Trophoblast cell (in vitro differentiated cells and primary cell): ENCODE measurements around the gene DGKE.

Experiments used
- DNase-seq, 2 donors: peaks; one replicate each; pipeline ENCODE4 v3.0.0-alpha.2; 2016
- H2AFZ ChIP-seq: 2 replicates; pipeline ENCODE4 v1.6.1; 2013; ENCODE audit warnings: low read length, moderate library complexity, mild to moderate bottlenecking; ENCODE audit not compliant: insufficient read depth, poor library complexity
- H2AK5ac ChIP-seq: 2 replicates; pipeline ENCODE4 v1.6.1; 2013; ENCODE audit warnings: mild to moderate bottlenecking, low read length
- H2BK120ac ChIP-seq: 2 replicates; pipeline ENCODE4 v1.6.1; 2013; ENCODE audit warnings: low read length, mild to moderate bottlenecking, moderate library complexity; ENCODE audit not compliant: insufficient read depth, poor library complexity
- H2BK12ac ChIP-seq: 2 replicates; pipeline ENCODE4 v1.6.1; 2013; ENCODE audit warnings: mild to moderate bottlenecking, low read length, moderate library complexity
- H2BK5ac ChIP-seq: 2 replicates; pipeline ENCODE4 v1.6.1; 2013; ENCODE audit warnings: low read length, low read depth, moderate library complexity, mild to moderate bottlenecking; ENCODE audit not compliant: poor library complexity
- H3K14ac ChIP-seq: 2 replicates; pipeline ENCODE4 v1.6.1; 2013; ENCODE audit warnings: mild to moderate bottlenecking, low read length
- H3K18ac ChIP-seq: 2 replicates; pipeline ENCODE4 v1.6.1; 2013; ENCODE audit warnings: mild to moderate bottlenecking, low read length
- H3K23ac ChIP-seq: 2 replicates; pipeline ENCODE4 v1.6.1; 2013; ENCODE audit warnings: low read length
- H3K27ac ChIP-seq: 2 replicates; pipeline ENCODE4 v1.5.1; 2013; ENCODE audit warnings: low read depth, mild to moderate bottlenecking, inconsistent platforms, low read length, moderate library complexity
- H3K27me3 ChIP-seq: 2 replicates; pipeline ENCODE4 v1.6.1; 2013; ENCODE audit warnings: inconsistent platforms, mild to moderate bottlenecking, low read length, moderate library complexity; ENCODE audit not compliant: insufficient read depth
- H3K36me3 ChIP-seq, 2 experiments: 1 replicate in 1 of 2; 2 replicates in 1 of 2; pipeline ENCODE4 v1.6.1; 2013; ENCODE audit warnings: low read length in 2 of 2, mild to moderate bottlenecking in 2 of 2, moderate library complexity in 1 of 2; ENCODE audit not compliant: insufficient read depth in 2 of 2, control insufficient read depth in 1 of 2
- H3K4ac ChIP-seq: 2 replicates; pipeline ENCODE4 v1.6.1; 2013; ENCODE audit warnings: low read depth, mild to moderate bottlenecking, low read length, moderate library complexity
- H3K4me1 ChIP-seq, 2 experiments: 1 replicate in 1 of 2; 2 replicates in 1 of 2; pipeline ENCODE4 v1.6.1; 2013; ENCODE audit warnings: low read length in 2 of 2, mild to moderate bottlenecking in 2 of 2, moderate library complexity in 1 of 2; ENCODE audit not compliant: insufficient read depth in 2 of 2, control insufficient read depth in 1 of 2
- H3K4me2 ChIP-seq: 2 replicates; pipeline ENCODE4 v1.6.1; 2013; ENCODE audit warnings: inconsistent platforms, mild to moderate bottlenecking, low read length, moderate library complexity
- H3K4me3 ChIP-seq: 2 replicates; pipeline ENCODE4 v1.5.1; 2013; ENCODE audit warnings: mild to moderate bottlenecking, low read depth, low read length, inconsistent platforms
- H3K79me1 ChIP-seq: one replicate; pipeline ENCODE4 v1.6.1; 2013; ENCODE audit warnings: low read length
- H3K79me2 ChIP-seq: 2 replicates; pipeline ENCODE4 v1.6.1; 2013; ENCODE audit warnings: low read length, mild to moderate bottlenecking; ENCODE audit not compliant: control insufficient read depth, insufficient read depth, poor library complexity
- H3K9ac ChIP-seq: 2 replicates; pipeline ENCODE4 v1.6.1; 2013; ENCODE audit warnings: mild to moderate bottlenecking, low read length
- H3K9me3 ChIP-seq: 2 replicates; pipeline ENCODE4 v1.6.1; 2013; ENCODE audit warnings: low read depth, mild to moderate bottlenecking, control low read depth, inconsistent platforms, low read length; ENCODE audit not compliant: insufficient read depth
- H4K12ac ChIP-seq: 2 replicates; pipeline ENCODE4 v1.6.1; 2013; ENCODE audit warnings: low read depth, mild to moderate bottlenecking, low read length, moderate library complexity
- H4K8ac ChIP-seq: 2 replicates; pipeline ENCODE4 v1.6.1; 2013; ENCODE audit warnings: low read depth, mild to moderate bottlenecking, low read length, moderate library complexity
- H4K91ac ChIP-seq: one replicate; pipeline ENCODE4 v1.6.1; 2013; ENCODE audit warnings: low read depth, mild to moderate bottlenecking, low read length, moderate library complexity
- WGBS: extraction: QIAGEN DNeasy Blood & Tissue Kit; methylation state at CpG from one replicate; pipeline ENCODE4 v1.1.7; 2013; ENCODE audit warnings: missing lambda C conversion rate; ENCODE audit not compliant: insufficient read length, insufficient coverage; ENCODE audit errors: extremely low coverage; 5-methylcytosine and 5-hydroxymethylcytosine counted together

Gene DGKE

DNA sequence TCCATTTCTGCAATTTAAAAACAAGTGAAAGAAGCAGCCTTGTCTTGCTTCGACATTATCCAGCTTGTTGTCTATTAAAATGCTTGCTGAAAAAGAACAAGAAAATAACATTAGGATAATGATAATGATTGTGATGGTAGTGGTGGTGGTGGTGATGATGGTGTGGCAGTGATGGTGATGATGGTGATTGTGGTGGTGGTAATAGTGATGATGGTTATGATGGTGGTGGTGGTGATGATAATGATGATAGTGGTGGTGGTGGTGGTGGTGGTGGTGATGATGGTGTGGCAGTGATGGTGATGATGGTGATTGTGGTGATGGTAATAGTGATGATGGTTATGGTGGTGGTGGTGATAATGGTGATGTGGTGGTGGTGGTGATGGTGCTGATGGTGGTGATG, 41.7 kb upstream of the DGKE start:
- Histone ChIP-seq H3K4ac (no peak overlapping the region), H2BK12ac (no peak overlapping the region), H3K79me2 (no peaks in the 10 kb centered on the region), H3K18ac (no peak overlapping the region), H4K91ac (no peak overlapping the region), H3K79me1 (no peaks in the 10 kb centered on the region), H4K8ac (no peak overlapping the region), H3K14ac (no peak overlapping the region), H3K9me3 (peaks cover 3% of the 10 kb centered on the region), H2BK5ac (no peak overlapping the region), H3K4me1 (no peaks in the 10 kb centered on the region), H3K9ac (no peak overlapping the region), H4K12ac (no peak overlapping the region), H3K27me3 (no peaks in the 10 kb centered on the region), H3K23ac (no peak overlapping the region), H3K4me2 (no peak overlapping the region), H3K4me3 (no peak overlapping the region), H2AFZ (no peak overlapping the region), H2AK5ac (no peak overlapping the region), H3K36me3 (no peaks in the 10 kb centered on the region), H3K27ac (no peak overlapping the region), H2BK120ac (no peak overlapping the region)
- DNase-seq, result no peak
- WGBS, result no CpG with 5 or more reads among the region's 1 CpG

- H4K91ac ChIP-seq, result no peak overlapping the region
- H2BK120ac ChIP-seq, result no peak overlapping the region
- no peaks in the 10 kb centered on the region for H3K36me3 ChIP-seq
- no peak overlapping the region for H3K23ac ChIP-seq
- no peaks in the 10 kb centered on the region for H3K27me3 ChIP-seq
- H3K4ac ChIP-seq, result no peak overlapping the region
- H2BK12ac ChIP-seq, result no peak overlapping the region
- H3K4me2 ChIP-seq, result no peak overlapping the region
- no peak overlapping the region for H2AK5ac ChIP-seq
- H2BK5ac ChIP-seq, result no peak overlapping the region
- H3K4me1 ChIP-seq, result no peaks in the 10 kb centered on the region
- H3K4me3 ChIP-seq, result no peak overlapping the region
- no peak overlapping the region for H3K9ac ChIP-seq
- no peaks in the 10 kb centered on the region for H3K79me2 ChIP-seq
- no peak overlapping the region for H3K27ac ChIP-seq
- H4K8ac ChIP-seq, result no peak overlapping the region
- H2AFZ ChIP-seq, result no peak overlapping the region
- DNase-seq, result no peak
- peaks cover 3% of the 10 kb centered on the region for H3K9me3 ChIP-seq
- no peaks in the 10 kb centered on the region for H3K79me1 ChIP-seq
- no peak overlapping the region for H4K12ac ChIP-seq
- no peak overlapping the region for H3K14ac ChIP-seq
- H3K18ac ChIP-seq, result no peak overlapping the region
Measured at GRCh38 chr17:56793531-56793930, 40.4 kb upstream of the DGKE start.

GRCh38 chr17:56793957-56794356, 40.0 kb upstream of the DGKE start:
- H3K18ac ChIP-seq, result no peak overlapping the region
- H4K91ac ChIP-seq, result no peak overlapping the region
- H2BK12ac ChIP-seq, result no peak overlapping the region
- no peaks in the 10 kb centered on the region for H3K27me3 ChIP-seq
- H3K14ac ChIP-seq, result no peak overlapping the region
- no peaks in the 10 kb centered on the region for H3K79me1 ChIP-seq
- H3K4me3 ChIP-seq, result no peak overlapping the region
- no peak overlapping the region for H3K9ac ChIP-seq
- peaks cover 3% of the 10 kb centered on the region for H3K9me3 ChIP-seq
- no peak overlapping the region for H2AK5ac ChIP-seq
- no peaks in the 10 kb centered on the region for H3K79me2 ChIP-seq
- H2BK120ac ChIP-seq, result no peak overlapping the region
- H2BK5ac ChIP-seq, result no peak overlapping the region
- H3K36me3 ChIP-seq, result no peaks in the 10 kb centered on the region
- no peak overlapping the region for H2AFZ ChIP-seq
- H3K27ac ChIP-seq, result no peak overlapping the region
- no peak overlapping the region for H3K23ac ChIP-seq
- H4K8ac ChIP-seq, result no peak overlapping the region
- H3K4ac ChIP-seq, result no peak overlapping the region
- H4K12ac ChIP-seq, result no peak overlapping the region
- peak in 1 of 2 donors; percentile 5 for DNase-seq
- no CpG with 5 or more reads among the region's 3 CpGs for WGBS
- no peak overlapping the region for H3K4me2 ChIP-seq
- H3K4me1 ChIP-seq, result no peaks in the 10 kb centered on the region

DNA sequence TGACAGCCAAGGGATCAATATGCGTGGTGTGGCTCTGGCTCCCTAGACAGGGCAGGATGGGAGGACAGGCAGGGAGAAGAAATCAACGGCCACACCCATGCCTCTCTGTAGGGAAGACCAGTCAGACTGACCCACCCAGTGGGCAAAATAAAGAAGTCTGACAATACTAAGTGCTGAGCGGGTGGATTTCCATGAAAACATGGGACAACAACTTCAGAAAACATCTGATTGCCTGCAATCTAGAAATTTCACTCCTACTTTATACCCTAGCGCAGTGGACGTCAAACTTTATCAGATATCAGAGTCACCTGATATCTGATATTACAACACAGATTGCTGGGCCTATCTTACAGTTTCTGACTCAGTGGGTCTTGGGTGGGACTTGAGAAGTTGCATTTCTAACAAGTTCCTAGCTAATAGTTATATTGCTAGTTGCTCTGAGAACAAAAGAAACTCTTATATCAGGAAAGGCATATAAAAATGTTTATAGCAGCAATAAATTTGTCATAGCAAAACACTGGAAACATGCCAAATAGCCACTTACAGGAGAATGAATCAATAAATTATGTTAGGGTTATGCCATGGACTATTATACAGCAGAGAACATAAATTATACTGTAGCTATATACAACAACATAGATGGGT, 38.6 kb upstream of the DGKE start:
- Histone ChIP-seq H2BK120ac (no peak overlapping the region), H3K4me2 (no peak overlapping the region), H3K9ac (no peak overlapping the region), H3K23ac (no peak overlapping the region), H3K9me3 (peaks cover 3% of the 10 kb centered on the region), H3K14ac (no peak overlapping the region), H4K12ac (no peak overlapping the region), H3K4ac (no peak overlapping the region), H3K4me1 (no peaks in the 10 kb centered on the region), H3K18ac (no peak overlapping the region), H2AK5ac (no peak overlapping the region), H4K8ac (no peak overlapping the region), H2BK5ac (no peak overlapping the region), H2AFZ (no peak overlapping the region), H3K79me1 (no peaks in the 10 kb centered on the region), H4K91ac (no peak overlapping the region), H2BK12ac (no peak overlapping the region), H3K27ac (no peak overlapping the region), H3K27me3 (no peaks in the 10 kb centered on the region), H3K36me3 (no peaks in the 10 kb centered on the region), H3K79me2 (no peaks in the 10 kb centered on the region), H3K4me3 (no peak overlapping the region)
- no peak for DNase-seq
- no CpG with 5 or more reads among the region's 5 CpGs for WGBS
